SK-N-SH (cell line): ENCODE data around the gene NRP2. TPM values are rescaled to one million over a fixed set of nuclear protein-coding genes. Genes with fewer than 3 reads are reported as not detected.

Experiments
- CTCF ChIA-PET: fragments of 300-600, 350-600 bp; formaldehyde crosslinking; extraction: SDS; loops from one replicate; lab custom pipeline; 2021; lab: Yijun Ruan, JAX
- POLR2A ChIA-PET: fragments of 350-600 bp; sonication (Branson Sonifier 250); formaldehyde crosslinking; extraction: SDS; loops from one replicate; lab custom pipeline; 2020; ENCODE audit warnings: antibody characterized with exemption, inconsistent platforms; lab: Yijun Ruan, JAX
- DNase-seq: peaks from one replicate; pipeline ENCODE4 v3.0.0; 2012
- H2AFZ ChIP-seq: fragments of 200-600 bp; sonication (generic); 2 replicates; pipeline ENCODE4 v1.8.1; 2016; ENCODE audit warnings: antibody characterized with exemption, mild to moderate bottlenecking, low read depth
- H3F3A ChIP-seq: fragments of 200-600 bp; sonication (generic); replicated peaks from 2 replicates; pipeline ENCODE3; 2016; ENCODE audit warnings: antibody characterized with exemption, mild to moderate bottlenecking; ENCODE audit not compliant: insufficient read depth
- H3K27ac ChIP-seq, 2 experiments: fragments of 200-500 bp in 1 of 2; fragments of 200-600 bp in 1 of 2; sonication (Bioruptor generic) in 1 of 2; sonication (generic), shearing (Covaris generic) in 1 of 2; 2 replicates each; pipeline versions ENCODE4 v1.5.1 to v1.6.1; 2014 to 2016; ENCODE audit warnings: low read depth in 2 of 2, inconsistent platforms in 1 of 2, low read length in 1 of 2, mild to moderate bottlenecking in 1 of 2, mixed read lengths in 1 of 2
- H3K27me3 ChIP-seq: fragments of 200-600 bp; sonication (generic), shearing (Covaris generic); 2 replicates; pipeline ENCODE4 v1.6.1; 2016; ENCODE audit warnings: mixed run types; ENCODE audit not compliant: insufficient read depth
- H3K36me3 ChIP-seq, 2 experiments: fragments of 200-500 bp in 1 of 2; fragments of 200-600 bp in 1 of 2; sonication (Bioruptor generic) in 1 of 2; sonication (generic) in 1 of 2; replicated peaks in 1 of 2; 2 replicates each; pipeline versions ENCODE3 to v1.5.1; 2014 to 2016; ENCODE audit warnings: low read length in 1 of 2, mild to moderate bottlenecking in 1 of 2; ENCODE audit not compliant: insufficient read depth in 2 of 2, control insufficient read depth in 1 of 2
- H3K4me1 ChIP-seq, 2 experiments: fragments of 200-500 bp in 1 of 2; fragments of 200-600 bp in 1 of 2; sonication (Bioruptor generic) in 1 of 2; sonication (generic), shearing (Covaris generic) in 1 of 2; 2 replicates each; pipeline versions ENCODE4 v1.5.1 to v1.6.1; 2014 to 2016; ENCODE audit warnings: low read depth in 1 of 2, low read length in 1 of 2, mixed run types in 1 of 2; ENCODE audit not compliant: insufficient read depth in 2 of 2, control insufficient read depth in 1 of 2
- H3K4me2 ChIP-seq: fragments of 200-600 bp; sonication (generic), shearing (Covaris generic); 2 replicates; pipeline ENCODE4 v1.6.1; 2017; ENCODE audit warnings: mixed run types
- H3K4me3 ChIP-seq, 2 experiments: fragments of 200-500 bp in 1 of 2; fragments of 200-600 bp in 1 of 2; sonication (Bioruptor generic) in 1 of 2; sonication (generic), shearing (Covaris generic) in 1 of 2; 2 replicates each; pipeline versions ENCODE4 v1.5.1 to v1.8.1; 2014 to 2016; ENCODE audit warnings: low read depth in 2 of 2, inconsistent platforms in 1 of 2, low read length in 1 of 2, mild to moderate bottlenecking in 1 of 2, mixed read lengths in 1 of 2, moderate library complexity in 1 of 2
- H3K79me2 ChIP-seq: fragments of 200-600 bp; sonication (generic); 2 replicates; pipeline ENCODE4 v1.8.1; 2017; ENCODE audit warnings: mild to moderate bottlenecking; ENCODE audit not compliant: insufficient read depth
- H3K9ac ChIP-seq: fragments of 200-600 bp; sonication (generic); 2 replicates; pipeline ENCODE4 v1.6.1; 2017; ENCODE audit warnings: mixed run types
- H3K9me2 ChIP-seq: fragments of 200-600 bp; sonication (generic); 2 replicates; pipeline ENCODE4 v1.6.1; 2017; ENCODE audit warnings: mixed run types
- H3K9me3 ChIP-seq: fragments of 200-600 bp; sonication (generic); 2 replicates; pipeline ENCODE4 v1.6.1; 2017; ENCODE audit warnings: mixed run types, mild to moderate bottlenecking, moderate library complexity
- H4K20me1 ChIP-seq: fragments of 200-600 bp; sonication (generic); 2 replicates; pipeline ENCODE4 v1.6.1; 2017; ENCODE audit warnings: mild to moderate bottlenecking, mixed run types; ENCODE audit not compliant: insufficient read depth
- CTCF ChIP-seq: fragments of 200-600 bp; sonication (generic); IDR thresholded peaks from 2 replicates; pipeline ENCODE4 v1.6.1; 2017; ENCODE audit warnings: antibody characterized with exemption, mild to moderate bottlenecking, moderate library complexity
- ELF1 ChIP-seq: IDR thresholded peaks from 2 replicates; pipeline ENCODE4 v1.4.0; 2012
- FOSL2 ChIP-seq: IDR thresholded peaks from 2 replicates; pipeline ENCODE4 v1.4.0; 2012; ENCODE audit warnings: low read depth, mild to moderate bottlenecking, moderate library complexity, borderline replicate concordance
- GABPA ChIP-seq: IDR thresholded peaks from 2 replicates; pipeline ENCODE4 v1.4.0; 2012; ENCODE audit warnings: low read depth, mild to moderate bottlenecking
- GATA2 ChIP-seq: sonication (generic); formaldehyde crosslinking; IDR thresholded peaks from 2 replicates; pipeline ENCODE4 v1.5.0; 2020; ENCODE audit warnings: mild to moderate bottlenecking, missing genetic modification reagents
- JUND ChIP-seq: IDR thresholded peaks from 2 replicates; pipeline ENCODE4 v1.4.0; 2012
- RAD21 ChIP-seq: IDR thresholded peaks from 2 replicates; pipeline ENCODE4 v1.6.1; 2012; ENCODE audit warnings: mild to moderate bottlenecking, low read length
- SMC3 ChIP-seq: IDR thresholded peaks from 2 replicates; pipeline ENCODE4 v1.6.1; 2012; ENCODE audit warnings: low read depth, low read length, improper control_type of control experiment
- TCF12 ChIP-seq: IDR thresholded peaks from 2 replicates; pipeline ENCODE4 v1.4.0; 2012
- YY1 ChIP-seq: IDR thresholded peaks from 2 replicates; pipeline ENCODE4 v1.4.0; 2012; ENCODE audit warnings: low read depth, mild to moderate bottlenecking
- ZBTB33 ChIP-seq: IDR thresholded peaks from 2 replicates; pipeline ENCODE4 v1.4.0; 2012; ENCODE audit warnings: low read depth, borderline replicate concordance
- WGBS: methylation state at CpG from one replicate; pipeline ENCODE4 v1.1.6; 2017; ENCODE audit warnings: low lambda C conversion rate; 5-methylcytosine and 5-hydroxymethylcytosine counted together
- polyA plus RNA-seq, 3 experiments: library from polyadenylated mRNA; depleted of rRNA; stranded (reverse); fragments of >200 nt; gene quantifications; 2 replicates each; pipeline ENCODE4 v1.2.3, GENCODE V29; 2012

Gene NRP2
- polyA plus RNA-seq, 1 of the 3 experiments (the other 2 are of a cell fraction), result 68.8 TPM

GRCh38 chr2:205673312-205673711 is 9.0 kb upstream of the NRP2 start (continued):
- TF ChIP-seq ZBTB33 (no peak), FOSL2 (no peak), ELF1 (no peak), JUND (no peak), TCF12 (no peak), GABPA (no peak), GATA2 (CRISPR knock-in tag) (peak; percentile 71; the same call in 1 of the 2 replicates)

GRCh38 chr2:205675861-205676516 is 6.3 kb upstream of the NRP2 start:
- DNase-seq, result peak; percentile 63
- ChIA-PET CTCF (interaction anchor here (0.5 to 8.2 kb wide), 78 partner anchors 9 to 1651 kb away, joined by 3 to 91 read pairs (median 4); no protein-coding TSS in a partner anchor), POLR2A (no interaction called here)
- Histone ChIP-seq H3K36me3 (no peaks in the 10 kb centered on the region), H4K20me1 (no peaks in the 10 kb centered on the region), H3K4me2 (0 out of 2 replicates have a peak overlapping the region, but pooled peaks have one; percentile 32), H3K9me3 (no peaks in the 10 kb centered on the region), H3K27me3 (no peaks in the 10 kb centered on the region), H2AFZ (peak overlapping the region; percentile 85), H3K4me1 (peaks cover 9 to 14% of the 10 kb centered on the region in 2 experiments; a peak in 3 of 4 replicates), H3K27ac (peak overlapping the region; percentile 27 to 72; a peak in 2 of 4 replicates), H3F3A (peaks cover 6% of the 10 kb centered on the region), H3K9ac (no peak overlapping the region), H3K79me2 (no peaks in the 10 kb centered on the region), H3K4me3 (peak overlapping the region in 1 of 2 experiments; percentile 5; a peak in 1 of 4 replicates), H3K9me2 (no peaks in the 10 kb centered on the region)
- WGBS, result 35% methylated on average over 7 of the region's 7 CpGs
- TF ChIP-seq CTCF (peak; percentile 93), YY1 (no peak), SMC3 (peak; percentile 92), RAD21 (peak; percentile 97)
- TF ChIP-seq, all 33 proteins: peak for 3
